Sciatic nerve (tissue), 2 donors: Measurements from ENCODE around the gene GREM1. TPM values are rescaled to one million over a fixed set of nuclear protein-coding genes. Genes with fewer than 3 reads are reported as not detected.

Source experiments
- ATAC-seq: fragments of 200-7000 bp; cut with Tn5 transposase; one replicate; pipeline ENCODE4 v1.9.1; 2020; ENCODE audit warnings: mild to moderate bottlenecking, moderate library complexity
- DNase-seq: peaks from one replicate; pipeline ENCODE4 v3.0.0-alpha.2; 2020; ENCODE audit warnings: low spot score
- intact Hi-C: fragments of 100-400 bp; cut with DNase I; formaldehyde crosslinking; loops from one replicate; pipeline ENCODE4 v1.14.2; 2022
- total RNA-seq: library from RNA; stranded (reverse); fragmentation: NEBNext Ultra II Directional; extraction: Animal tissue kit (Norgen Biotek cat#: 25700); gene quantifications from one replicate; pipeline ENCODE4 v1.2.1, GENCODE V29; 2021
- donor health status: DM: no; HTN: no; CAD: no.
- donor health status: DM: no; HTN: no; CAD: no.

Gene GREM1
- 4.6 TPM for total RNA-seq

- DNase-seq, result no peak
- intact Hi-C loops, result no loop called here
- no peak for ATAC-seq
These were observed at the start of gene GREM1 for GRCh38 chr15:32717426-32718226. GREM1 (plus strand) TSS chr15:32718004; CDS start chr15:32730691, 12,687 bp downstream.

DNA sequence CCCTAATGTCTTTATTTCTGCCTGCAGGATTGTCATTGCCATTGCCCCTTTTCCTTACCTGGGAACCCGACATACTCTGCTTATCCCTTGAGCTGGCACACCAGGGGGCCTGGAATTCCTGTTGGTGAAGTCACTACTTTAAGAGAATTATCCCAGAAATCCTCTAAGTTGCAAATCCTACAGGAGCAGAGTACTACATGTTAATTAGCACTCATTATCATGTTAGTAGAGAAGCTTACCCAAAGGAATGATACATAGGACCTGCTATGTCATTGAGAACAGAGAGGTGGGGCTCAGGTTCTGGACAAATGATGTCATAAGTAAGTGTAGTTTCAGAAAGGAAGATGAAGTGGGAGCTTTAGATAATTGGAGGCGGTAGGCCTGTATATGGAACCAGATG is 48.9 kb upstream of the GREM1 start:
- no peak for ATAC-seq
- intact Hi-C loops, result no loop called here

DNA sequence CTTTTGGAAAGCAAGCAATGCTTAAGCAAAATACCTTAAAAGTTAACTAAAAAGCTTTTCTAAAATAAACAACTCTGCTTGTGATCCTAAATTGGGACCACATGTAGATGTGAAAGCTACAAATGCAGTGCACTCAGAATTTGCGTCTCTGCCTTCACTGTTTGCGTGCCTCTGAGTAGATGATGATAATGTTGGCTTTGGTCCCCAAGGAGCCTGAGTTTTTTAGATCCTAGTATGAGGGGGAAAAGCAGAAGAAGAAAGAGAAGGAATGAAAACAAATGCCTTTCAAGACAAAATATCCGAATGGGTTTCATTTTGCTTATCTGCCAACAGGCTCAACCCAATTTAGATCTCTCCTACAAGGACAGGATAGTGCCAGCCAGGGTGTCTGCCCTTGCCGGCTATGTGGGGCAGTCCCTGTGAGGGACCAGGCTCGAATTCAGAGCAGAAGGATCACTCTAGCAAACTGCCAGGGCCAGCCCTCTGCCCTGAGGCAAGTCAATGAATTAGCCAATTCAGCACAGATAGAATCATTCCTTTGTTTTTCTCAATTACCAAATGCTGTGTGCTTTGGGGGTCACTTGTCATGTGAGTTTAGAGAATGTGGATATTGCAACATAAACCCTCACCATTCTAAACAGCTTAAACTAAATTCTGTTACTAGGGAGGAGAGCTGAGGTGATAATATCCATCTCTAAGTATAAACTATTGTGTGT is 47.8 kb upstream of the GREM1 start:
- intact Hi-C loops, result no loop called here
- DNase-seq (peak; percentile 78), ATAC-seq (peak; percentile 97)

More for the DNA sequence above, 48.9 kb upstream of the GREM1 start:
- DNase-seq, result no peak

GRCh38 chr15:32670623-32671022 is 47.2 kb upstream of the GREM1 start:
- ATAC-seq, result peak; percentile 53
- no peak for DNase-seq
- intact Hi-C loops, result no loop called here

DNA sequence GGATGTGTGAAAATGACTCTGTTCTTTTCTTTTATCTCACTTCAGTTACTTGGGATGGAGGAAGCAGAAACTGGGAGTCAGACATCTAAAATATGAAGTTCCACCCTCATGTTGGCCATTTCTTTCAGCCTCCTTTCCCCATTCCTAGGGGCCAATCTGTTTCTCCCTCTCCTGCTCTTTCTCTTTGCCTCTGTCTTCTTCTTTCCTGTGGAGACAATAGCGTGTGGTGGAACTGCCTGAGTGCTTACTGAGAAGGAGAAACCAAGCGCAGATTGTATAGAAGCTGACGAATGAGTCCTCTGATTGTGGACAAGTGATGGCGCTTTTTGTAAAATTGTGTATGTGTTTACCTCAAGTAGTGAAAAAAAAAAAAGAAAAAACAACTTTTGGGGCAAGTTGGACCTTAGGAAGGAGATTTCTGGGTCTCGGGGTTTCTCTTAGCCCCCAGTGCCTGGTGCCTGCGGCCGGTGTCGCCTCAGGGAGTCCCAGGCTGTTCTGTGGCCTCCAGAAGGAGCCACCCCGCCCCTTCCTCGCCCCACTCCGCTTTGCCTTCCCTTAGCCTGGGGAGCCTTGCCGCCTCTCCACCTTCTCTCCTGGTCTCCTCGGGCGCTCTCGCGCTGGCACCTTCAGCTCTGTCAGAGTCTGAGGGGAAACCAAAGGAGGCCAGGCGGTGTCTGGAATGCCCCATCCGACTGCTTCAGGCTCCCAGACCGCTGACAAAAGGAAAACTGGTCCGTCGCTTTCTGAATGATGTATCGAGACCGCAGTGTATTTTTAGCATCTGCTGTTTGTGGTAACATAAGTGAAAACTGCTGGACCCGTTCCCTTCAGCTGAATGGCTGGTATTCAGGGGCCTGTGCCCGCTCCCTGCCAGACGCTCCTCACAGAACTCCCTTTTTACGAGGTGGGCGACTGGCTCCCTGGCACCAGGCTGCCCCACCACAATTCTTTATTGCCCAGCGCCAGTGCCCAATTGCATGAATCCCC is 46.2 kb upstream of the GREM1 start:
- intact Hi-C loops, result no loop called here
- ATAC-seq, result no peak
- no peak for DNase-seq

GRCh38 chr15:32674681-32675080 is 43.1 kb upstream of the GREM1 start:
- ATAC-seq (no peak), DNase-seq (no peak)
- intact Hi-C loops, result no loop called here

DNA sequence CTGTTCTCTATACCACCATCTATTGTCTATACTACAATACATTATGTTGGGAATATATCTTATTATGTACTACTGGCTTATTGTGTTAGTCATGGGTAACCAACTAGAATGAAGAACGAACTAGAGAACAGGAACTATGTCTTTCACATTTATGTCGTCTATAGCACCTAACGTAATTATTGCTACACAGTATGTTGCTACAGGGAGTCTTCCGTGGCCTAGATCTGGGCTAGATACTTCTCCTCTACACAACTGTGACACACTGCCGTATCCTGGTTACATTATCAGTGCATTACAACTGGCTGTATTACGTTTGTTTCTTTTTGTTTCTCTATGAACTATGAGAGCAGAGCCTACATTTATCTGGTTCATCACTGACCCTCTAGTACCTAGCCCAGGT is 42.3 kb upstream of the GREM1 start:
- intact Hi-C loops, result no loop called here
- DNase-seq, result no peak
- ATAC-seq, result no peak

DNA sequence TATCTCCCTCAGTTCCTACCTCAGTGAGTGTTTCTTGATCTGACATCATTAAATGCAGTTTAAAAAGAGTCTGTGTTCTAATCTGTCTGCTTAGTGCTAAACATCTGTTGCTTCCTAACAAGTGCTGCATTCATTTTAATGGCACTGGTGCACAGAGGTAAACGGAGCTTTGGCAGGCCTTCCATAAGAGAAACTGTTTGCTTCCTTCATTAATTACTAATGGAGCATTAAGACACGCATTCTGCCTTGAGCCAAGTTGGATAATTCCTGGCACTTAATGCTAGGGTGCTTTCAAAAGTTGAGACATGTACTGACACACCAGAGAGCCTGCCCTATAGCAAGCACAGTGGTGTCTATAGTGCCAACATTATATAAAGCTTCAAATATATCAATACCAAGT is 41.6 kb upstream of the GREM1 start:
- ATAC-seq, result peak; percentile 73
- DNase-seq, result no peak
- intact Hi-C loops, result no loop called here

GRCh38 chr15:32677238-32677750 is 40.5 kb upstream of the GREM1 start:
- ATAC-seq, result peak; percentile 89
- DNase-seq, result no peak
- intact Hi-C loops, result no loop called here

- intact Hi-C loops, result no loop called here
- DNase-seq (no peak), ATAC-seq (no peak)
These were observed 38.5 kb upstream of the GREM1 start for GRCh38 chr15:32679298-32679690.

- DNase-seq, result no peak
- intact Hi-C loops, result no loop called here
- peak; percentile 75 for ATAC-seq
These were observed 35.2 kb upstream of the GREM1 start for GRCh38 chr15:32682569-32682968.

- DNase-seq (no peak), ATAC-seq (no peak)
- intact Hi-C loops, result no loop called here
These were observed 34.7 kb upstream of the GREM1 start for GRCh38 chr15:32682977-32683630.

DNA sequence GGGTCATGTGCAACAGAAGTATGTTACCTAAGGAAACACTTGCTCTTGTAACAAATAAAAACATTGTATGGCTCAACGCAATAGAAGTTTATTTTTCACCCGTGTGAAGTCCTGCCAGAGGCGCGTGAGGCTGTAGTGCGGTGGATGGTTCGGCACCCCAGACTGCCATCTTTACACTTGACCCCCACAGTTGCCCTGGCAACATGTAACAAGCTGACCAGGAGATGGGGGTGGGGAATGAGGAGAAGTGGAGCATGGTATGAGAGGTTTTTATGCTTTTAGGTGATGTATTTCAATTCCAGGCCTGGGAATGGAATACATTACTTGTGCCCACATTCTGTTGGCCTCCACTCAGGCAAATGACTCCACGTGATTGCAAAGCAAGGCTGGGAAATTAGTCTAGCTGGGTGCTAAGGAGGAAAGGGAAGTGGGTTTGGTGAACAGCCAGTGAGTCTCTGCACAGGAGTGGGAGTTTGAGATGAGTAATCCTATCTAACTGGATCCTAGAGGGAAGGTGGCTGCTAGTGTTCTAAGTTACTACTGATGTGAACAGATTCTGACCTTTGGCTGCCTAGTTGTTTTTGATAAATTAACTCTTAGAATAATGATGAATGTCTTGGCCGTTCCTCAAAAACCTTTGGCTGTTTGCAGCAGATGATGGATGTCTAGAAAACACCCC is 33.8 kb upstream of the GREM1 start:
- ATAC-seq (peak; percentile 48), DNase-seq (no peak)
- intact Hi-C loops, result no loop called here

- ATAC-seq (peak; percentile 62), DNase-seq (no peak)
- intact Hi-C loops, result no loop called here
These were observed 32.2 kb upstream of the GREM1 start for GRCh38 chr15:32685576-32685975.

- ATAC-seq (no peak), DNase-seq (no peak)
- intact Hi-C loops, result no loop called here
These were observed 30.2 kb upstream of the GREM1 start for GRCh38 chr15:32687556-32687955.

- intact Hi-C loops, result no loop called here
- DNase-seq (no peak), ATAC-seq (no peak)
These were observed 29.6 kb upstream of the GREM1 start for GRCh38 chr15:32688151-32688639.

GRCh38 chr15:32690941-32691688 is 26.7 kb upstream of the GREM1 start:
- intact Hi-C loops, result no loop called here
- no peak for DNase-seq
- no peak for ATAC-seq
